ENCODE data around the gene CBARP. TPM values are rescaled to one million over a fixed set of nuclear protein-coding genes. Genes with fewer than 3 reads are reported as not detected.

The CBARP gene
- total and polyA plus RNA-seq, 9 of the 15 experiments (the other 6 are each of a cell fraction or from before 2014, with no cell fraction given) = 0.03 to 8.9 (median 1.2) TPM; not detected in 1

DNA sequence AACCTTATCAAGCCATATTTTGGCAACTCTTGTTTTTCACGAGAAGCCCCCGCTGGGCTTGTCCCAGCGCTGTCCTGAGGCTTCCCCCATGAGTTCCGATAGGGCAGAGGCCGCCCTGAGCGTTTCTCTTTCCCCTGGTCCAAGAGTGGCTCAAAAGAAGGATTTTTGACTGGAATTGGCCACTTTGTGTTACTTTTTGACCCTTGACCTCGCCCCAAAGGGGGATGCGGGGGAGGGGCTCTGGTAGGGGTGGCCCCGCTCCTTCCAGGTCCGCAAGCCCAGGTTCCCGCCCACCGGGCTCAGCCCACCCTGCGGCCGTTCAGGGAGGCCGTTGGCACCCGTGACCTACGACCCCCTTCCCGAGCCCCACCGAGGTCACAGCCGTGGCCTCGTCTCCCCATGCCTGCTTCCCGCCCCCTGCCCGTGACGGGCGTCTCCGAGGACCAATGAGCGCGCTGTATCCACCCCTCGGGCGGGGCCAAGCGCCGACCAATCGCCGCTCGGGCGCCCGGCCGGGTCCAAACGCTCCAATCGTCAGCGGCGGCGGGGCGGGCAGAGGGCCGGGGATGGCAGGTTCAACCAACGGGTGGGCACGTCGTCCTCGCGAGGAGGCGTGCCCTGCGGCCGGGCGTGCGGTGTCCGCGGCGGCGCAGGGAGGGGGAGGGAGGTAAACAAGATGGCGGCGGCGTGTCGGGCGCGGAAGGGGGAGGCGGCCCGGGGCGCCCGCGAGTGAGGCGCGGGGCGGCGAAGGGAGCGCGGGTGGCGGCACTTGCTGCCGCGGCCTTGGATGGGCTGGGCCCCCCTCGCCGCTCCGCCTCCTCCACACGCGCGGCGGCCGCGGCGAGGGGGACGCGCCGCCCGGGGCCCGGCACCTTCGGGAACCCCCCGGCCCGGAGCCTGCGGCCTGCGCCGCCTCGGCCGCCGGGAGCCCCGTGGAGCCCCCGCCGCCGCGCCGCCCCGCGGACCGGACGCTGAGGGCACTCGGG is 32.4 kb downstream of the CBARP start, which contains the start of gene STK11 (continued):
- TF ChIP-seq MECOM (CRISPR knock-in tag; IDR thresholded peaks at IDR 0.05) (no peak), PREB (CRISPR knock-in tag; IDR thresholded peaks at IDR 0.05) (no peak), ZNF830 (CRISPR knock-in tag; IDR thresholded peaks at IDR 0.05) (no peak), POLR2A (conservative IDR thresholded peaks at IDR 0.05) (peak; percentile 59), MAFK (IDR thresholded peaks at IDR 0.05; ENCODE audit: low read length) (no peak), E2F3 (CRISPR knock-in tag; IDR thresholded peaks at IDR 0.05) (0 out of 2 replicates have a peak, but pooled peaks have one; percentile 45), FIP1L1 (IDR thresholded peaks at IDR 0.05; ENCODE audit: low read depth, low read length, poor library complexity, severe bottlenecking) (peak; percentile 69), NRF1 (conservative IDR thresholded peaks at IDR 0.05 in 1 of 2, IDR thresholded peaks at IDR 0.05 in 1 of 2) (peak; percentile 80 to 83), RBM25 (IDR thresholded peaks at IDR 0.05; ENCODE audit: low read depth, low read length, severe bottlenecking) (peak; percentile 100), TAF1 (IDR thresholded peaks at IDR 0.05; ENCODE audit: control insufficient read depth, extremely low read depth, insufficient read depth, low read length, severe bottlenecking) (peak; percentile 95), HNRNPK (IDR thresholded peaks at IDR 0.05; ENCODE audit: low read depth, low read length, poor library complexity, severe bottlenecking) (peak; percentile 68), NFYB (IDR thresholded peaks at IDR 0.05; ENCODE audit: extremely low read depth, insufficient read length) (peak; percentile 77), SP2 (IDR thresholded peaks at IDR 0.05; ENCODE audit: extremely low read depth, low read depth, low read length, poor library complexity, severe bottlenecking) (peak; percentile 93), L3MBTL2 (IDR thresholded peaks at IDR 0.05) (peak; percentile 88), ZNF197 (CRISPR knock-in tag; IDR thresholded peaks at IDR 0.05; ENCODE audit: low read depth) (peak; percentile 51; the same call in 1 of the 2 replicates), TEAD4 (IDR thresholded peaks at IDR 0.05; ENCODE audit: low read length) (no peak), TEAD4 (CRISPR knock-in tag; IDR thresholded peaks at IDR 0.05; ENCODE audit: borderline replicate concordance) (no peak), HIVEP1 (CRISPR knock-in tag; IDR thresholded peaks at IDR 0.05) (peak; percentile 60; the same call in 1 of the 2 replicates), HDAC2 (IDR thresholded peaks at IDR 0.05) (no peak), ZNF253 (CRISPR knock-in tag; conservative IDR thresholded peaks at IDR 0.05) (no peak), RFX7 (CRISPR knock-in tag; IDR thresholded peaks at IDR 0.05) (no peak)
- TF ChIP-seq, protein P1, sequence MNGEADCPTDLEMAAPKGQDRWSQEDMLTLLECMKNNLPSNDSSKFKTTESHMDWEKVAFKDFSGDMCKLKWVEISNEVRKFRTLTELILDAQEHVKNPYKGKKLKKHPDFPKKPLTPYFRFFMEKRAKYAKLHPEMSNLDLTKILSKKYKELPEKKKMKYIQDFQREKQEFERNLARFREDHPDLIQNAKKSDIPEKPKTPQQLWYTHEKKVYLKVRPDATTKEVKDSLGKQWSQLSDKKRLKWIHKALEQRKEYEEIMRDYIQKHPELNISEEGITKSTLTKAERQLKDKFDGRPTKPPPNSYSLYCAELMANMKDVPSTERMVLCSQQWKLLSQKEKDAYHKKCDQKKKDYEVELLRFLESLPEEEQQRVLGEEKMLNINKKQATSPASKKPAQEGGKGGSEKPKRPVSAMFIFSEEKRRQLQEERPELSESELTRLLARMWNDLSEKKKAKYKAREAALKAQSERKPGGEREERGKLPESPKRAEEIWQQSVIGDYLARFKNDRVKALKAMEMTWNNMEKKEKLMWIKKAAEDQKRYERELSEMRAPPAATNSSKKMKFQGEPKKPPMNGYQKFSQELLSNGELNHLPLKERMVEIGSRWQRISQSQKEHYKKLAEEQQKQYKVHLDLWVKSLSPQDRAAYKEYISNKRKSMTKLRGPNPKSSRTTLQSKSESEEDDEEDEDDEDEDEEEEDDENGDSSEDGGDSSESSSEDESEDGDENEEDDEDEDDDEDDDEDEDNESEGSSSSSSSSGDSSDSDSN (IDR thresholded peaks at IDR 0.05; ENCODE audit: borderline replicate concordance in 1 of 2, low read depth in 2 of 2, low read length in 2 of 2) = 0 out of 4 replicates have a peak, but pooled peaks have one; percentile 19 to 53
- TF ChIP-seq, protein P2, sequence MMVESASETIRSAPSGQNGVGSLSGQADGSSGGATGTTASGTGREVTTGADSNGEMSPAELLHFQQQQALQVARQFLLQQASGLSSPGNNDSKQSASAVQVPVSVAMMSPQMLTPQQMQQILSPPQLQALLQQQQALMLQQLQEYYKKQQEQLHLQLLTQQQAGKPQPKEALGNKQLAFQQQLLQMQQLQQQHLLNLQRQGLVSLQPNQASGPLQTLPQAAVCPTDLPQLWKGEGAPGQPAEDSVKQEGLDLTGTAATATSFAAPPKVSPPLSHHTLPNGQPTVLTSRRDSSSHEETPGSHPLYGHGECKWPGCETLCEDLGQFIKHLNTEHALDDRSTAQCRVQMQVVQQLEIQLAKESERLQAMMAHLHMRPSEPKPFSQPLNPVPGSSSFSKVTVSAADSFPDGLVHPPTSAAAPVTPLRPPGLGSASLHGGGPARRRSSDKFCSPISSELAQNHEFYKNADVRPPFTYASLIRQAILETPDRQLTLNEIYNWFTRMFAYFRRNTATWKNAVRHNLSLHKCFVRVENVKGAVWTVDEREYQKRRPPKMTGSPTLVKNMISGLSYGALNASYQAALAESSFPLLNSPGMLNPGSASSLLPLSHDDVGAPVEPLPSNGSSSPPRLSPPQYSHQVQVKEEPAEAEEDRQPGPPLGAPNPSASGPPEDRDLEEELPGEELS (CRISPR knock-in tag; IDR thresholded peaks at IDR 0.05; ENCODE audit: borderline replicate concordance) = peak; percentile 99

All from K562 (cell line).